Glutamatergic neuron (in vitro differentiated cells): ENCODE measurements around the gene LRP4. TPM values are rescaled to one million over a fixed set of nuclear protein-coding genes. Genes with fewer than 3 reads are reported as not detected.

Experiments
- DNase-seq: peaks from one replicate; pipeline ENCODE4 v3.0.0; 2022
- H3K27ac Mint-ChIP-seq: one replicate; pipeline ENCODE4 v1.8.0; 2020; ENCODE audit warnings: mild to moderate bottlenecking, mixed read lengths, inconsistent platforms; ENCODE audit not compliant: unreplicated experiment
- H3K27me3 Mint-ChIP-seq: one replicate; pipeline ENCODE4 v1.8.0; 2020; ENCODE audit warnings: mild to moderate bottlenecking, moderate library complexity, mixed read lengths, inconsistent platforms; ENCODE audit not compliant: unreplicated experiment
- H3K36me3 Mint-ChIP-seq: one replicate; pipeline ENCODE4 v1.8.0; 2020; ENCODE audit warnings: mild to moderate bottlenecking, mixed read lengths, inconsistent platforms; ENCODE audit not compliant: unreplicated experiment
- H3K4me1 Mint-ChIP-seq: one replicate; pipeline ENCODE4 v1.8.0; 2020; ENCODE audit warnings: mild to moderate bottlenecking, low read depth, mixed read lengths, inconsistent platforms; ENCODE audit not compliant: unreplicated experiment
- H3K4me3 Mint-ChIP-seq: one replicate; pipeline ENCODE4 v1.8.0; 2020; ENCODE audit warnings: mild to moderate bottlenecking, mixed read lengths, inconsistent platforms; ENCODE audit not compliant: unreplicated experiment
- H3K9me3 Mint-ChIP-seq: one replicate; pipeline ENCODE4 v1.8.0; 2020; ENCODE audit warnings: mild to moderate bottlenecking, moderate library complexity, mixed read lengths, inconsistent platforms; ENCODE audit not compliant: unreplicated experiment
- CTCF ChIP-seq: fragments of 200-600 bp; sonication (generic); IDR thresholded peaks from one replicate; pipeline ENCODE4 v1.5.0; 2021; ENCODE audit not compliant: partially characterized antibody, unreplicated experiment
- total RNA-seq: library from RNA; stranded (reverse); fragmentation: NEBNext Ultra II Directional; extraction: Animal tissue kit (Norgen Biotek cat#: 25700); gene quantifications from one replicate; pipeline ENCODE4 v1.2.1, GENCODE V29; 2021; ENCODE audit not compliant: unreplicated experiment

The LRP4 gene
- total RNA-seq, 1 donor from 2014 or later: 25.0 TPM

DNA sequence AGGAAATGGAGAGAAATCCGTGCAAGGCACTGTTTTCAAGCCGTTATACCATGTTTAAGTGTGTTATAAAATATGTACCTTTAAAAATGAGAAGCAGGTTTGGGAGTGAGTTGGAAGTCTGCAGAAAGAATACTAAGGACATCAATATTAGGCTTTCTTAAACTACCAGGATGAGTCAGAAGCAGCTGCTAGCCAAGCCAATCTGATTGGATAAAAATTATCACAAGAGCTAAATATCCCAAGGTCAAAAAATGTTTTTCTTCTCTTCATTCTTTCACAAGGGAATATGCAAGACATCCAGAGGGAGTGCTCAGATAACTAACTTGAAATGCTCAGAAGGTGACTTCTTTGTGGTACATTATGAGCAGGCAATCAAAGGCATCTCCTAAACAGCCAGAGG lies 53.0 kb downstream of the LRP4 start:
- TF ChIP-seq CTCF: no peak
- Mint-ChIP-seq H3K27me3 (no peaks in the 10 kb centered on the region), H3K27ac (no peak overlapping the region), H3K4me3 (no peak overlapping the region), H3K4me1 (no peaks in the 10 kb centered on the region), H3K9me3 (no peaks in the 10 kb centered on the region), H3K36me3 (no peaks in the 10 kb centered on the region)
- no peak for DNase-seq

DNA sequence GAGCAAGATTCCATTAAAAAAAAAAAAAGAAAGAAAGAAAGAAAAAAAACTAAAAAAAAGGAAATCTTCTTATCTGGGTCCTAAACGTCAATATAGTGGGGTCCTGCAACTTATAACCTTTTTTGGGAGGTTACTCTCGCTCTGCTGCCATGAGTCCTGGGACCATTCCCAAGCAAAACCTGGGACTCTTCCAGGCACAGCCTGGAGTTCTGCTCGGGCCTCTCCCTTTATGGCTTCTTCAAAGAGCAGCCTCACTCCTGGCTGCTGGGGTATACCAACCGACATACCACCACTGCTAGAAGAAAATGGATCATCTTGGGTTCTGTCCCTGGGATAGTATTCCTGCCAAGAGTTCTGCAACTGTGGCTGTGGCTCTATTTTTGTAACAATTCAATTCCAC lies 58.1 kb downstream of the LRP4 start:
- TF ChIP-seq CTCF: no peak
- Mint-ChIP-seq H3K4me1 (no peaks in the 10 kb centered on the region), H3K36me3 (no peaks in the 10 kb centered on the region), H3K9me3 (no peaks in the 10 kb centered on the region), H3K27ac (no peak overlapping the region), H3K27me3 (peaks cover 3% of the 10 kb centered on the region), H3K4me3 (no peak overlapping the region)
- DNase-seq: no peak

- Mint-ChIP-seq H3K27ac (no peak overlapping the region), H3K36me3 (no peaks in the 10 kb centered on the region), H3K4me3 (no peak overlapping the region), H3K27me3 (peaks cover 3% of the 10 kb centered on the region), H3K4me1 (no peaks in the 10 kb centered on the region), H3K9me3 (no peaks in the 10 kb centered on the region)
- TF ChIP-seq CTCF: no peak
- DNase-seq: no peak
Measured at GRCh38 chr11:46858920-46859546, 59.3 kb downstream of the LRP4 start.

DNA sequence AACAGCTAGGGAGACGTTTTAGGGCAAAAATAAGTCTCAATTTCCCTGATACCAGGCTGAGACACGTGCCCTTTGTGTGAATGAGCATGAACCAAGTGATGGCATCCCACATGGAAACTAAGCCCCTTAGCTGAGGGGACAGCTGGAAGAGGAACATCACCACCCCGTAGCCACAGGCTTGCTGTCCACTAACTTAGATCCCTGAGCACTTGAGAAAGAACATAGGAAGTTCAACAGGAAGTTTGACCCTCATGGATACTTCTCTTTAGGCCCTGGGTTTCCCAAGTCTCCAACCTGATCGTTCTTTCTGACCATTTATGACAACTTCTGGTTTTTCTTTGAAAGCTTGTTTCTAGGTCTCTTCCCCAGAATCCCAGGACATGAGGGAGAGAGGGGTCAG lies 60.7 kb downstream of the LRP4 start:
- Mint-ChIP-seq H3K9me3 (no peaks in the 10 kb centered on the region), H3K4me1 (no peaks in the 10 kb centered on the region), H3K36me3 (no peaks in the 10 kb centered on the region), H3K4me3 (no peak overlapping the region), H3K27ac (no peak overlapping the region), H3K27me3 (peaks cover 3% of the 10 kb centered on the region)
- TF ChIP-seq CTCF: no peak
- no peak for DNase-seq

GRCh38 chr11:46856605-46857343 lies 61.6 kb downstream of the LRP4 start:
- TF ChIP-seq CTCF: no peak
- H3K27me3 Mint-ChIP-seq: peaks cover 5% of the 10 kb centered on the region
- H3K4me3 Mint-ChIP-seq: no peak overlapping the region
- no peaks in the 10 kb centered on the region for H3K36me3 Mint-ChIP-seq
- no peaks in the 10 kb centered on the region for H3K4me1 Mint-ChIP-seq
- H3K9me3 Mint-ChIP-seq: peaks cover 2% of the 10 kb centered on the region
- no peak for DNase-seq
- H3K27ac Mint-ChIP-seq: no peak overlapping the region
